Peyer's patch (tissue), 4 donors: ENCODE measurements around the gene LIG4. TPM values are rescaled to one million over a fixed set of nuclear protein-coding genes. Genes with fewer than 3 reads are reported as not detected.

Source experiments
- DNase-seq, 3 donors: peaks; one replicate each; pipeline ENCODE4 v3.0.0-alpha.2; 2017 to 2019
- H3K27ac ChIP-seq, 4 donors: fragments of 200-600 bp; sonication (generic); one replicate each; pipeline ENCODE4 v1.5.1; 2016 to 2019
- H3K27me3 ChIP-seq, 2 donors: fragments of 200-600 bp; sonication (generic); one replicate each; pipeline ENCODE4 v1.5.1; 2019
- H3K36me3 ChIP-seq, 3 donors: fragments of 200-600 bp; sonication (generic); one replicate each; pipeline ENCODE4 v1.5.1; 2016 to 2019
- H3K4me1 ChIP-seq, 4 donors: fragments of 200-600 bp; sonication (generic); one replicate each; pipeline ENCODE4 v1.5.1; 2016 to 2019
- H3K4me3 ChIP-seq, 4 donors: fragments of 200-600 bp; sonication (generic); 1 replicate in 3 of 4; 2 replicates in 1 of 4; pipeline ENCODE4 v1.5.1; 2016 to 2019; ENCODE audit warnings: mild to moderate bottlenecking in 1 of 4
- H3K9me3 ChIP-seq, 4 donors: fragments of 200-600 bp; sonication (generic); one replicate each; pipeline ENCODE4 v1.5.1; 2016 to 2019; ENCODE audit warnings: mild to moderate bottlenecking in 1 of 4
- POLR2A ChIP-seq, 2 donors: fragments of 450-650 bp; IDR thresholded peaks; one replicate each; pipeline ENCODE4 v1.5.1; 2017; ENCODE audit warnings: antibody characterized with exemption in 2 of 2, mild to moderate bottlenecking in 2 of 2, moderate library complexity in 2 of 2
- total RNA-seq, 4 donors: library from RNA; depleted of rRNA; stranded (reverse); fragments of >200 nt; gene quantifications; one replicate each; pipeline ENCODE4 v1.1.0, GENCODE V29; 2016
- TF ChIP-seq, protein P1 (sequence below), 6 experiments: fragments of 450-650 bp in 4 of 6; fragments of 200-600 bp in 2 of 6; sonication (generic) in 1 of 6; IDR thresholded peaks; one replicate each; pipeline ENCODE4 v1.5.1; 2017 to 2019; ENCODE audit warnings: antibody characterized with exemption in 6 of 6, mild to moderate bottlenecking in 3 of 6, moderate library complexity in 1 of 6

LIG4 gene
- total RNA-seq, 4 donors from 2014 or later: 4.1 to 12.3 (median 10.6) TPM

DNA sequence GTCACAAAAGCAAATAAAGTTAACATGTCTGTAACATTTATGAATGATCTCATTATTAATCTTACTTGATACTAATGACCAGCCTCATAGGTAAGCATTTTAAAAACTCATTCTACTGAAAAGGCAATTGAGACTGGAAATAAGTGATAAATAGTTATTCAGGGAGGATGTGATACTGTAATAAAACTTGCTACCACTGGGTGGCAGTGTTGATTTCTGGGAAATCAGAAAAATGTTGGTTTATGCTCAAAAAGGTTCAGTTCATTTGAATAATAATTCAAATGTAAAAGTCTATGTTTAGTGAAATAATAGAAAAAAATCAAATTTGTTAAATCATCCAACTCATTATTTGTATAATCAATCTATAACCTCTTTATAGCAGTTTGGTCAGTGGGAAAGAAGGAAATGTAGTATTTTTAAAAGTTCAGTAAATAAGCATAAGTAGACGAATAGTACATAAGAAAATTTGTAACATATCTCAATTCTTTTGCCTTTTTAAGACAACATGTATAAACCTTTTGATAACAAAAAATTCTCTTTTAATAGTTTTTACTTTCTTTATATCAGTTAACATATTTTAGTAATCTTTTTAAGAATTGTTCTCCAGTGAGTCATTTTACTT is 12.4 kb upstream of the LIG4 start:
- Histone ChIP-seq H3K27me3 (no peaks in the 10 kb centered on the region), H3K36me3 (peaks cover 0 to 6% (median 0%) of the 10 kb centered on the region in 3 donors), H3K27ac (no peak overlapping the region), H3K4me1 (peaks cover 0 to 17% (median 0%) of the 10 kb centered on the region in 4 donors), H3K9me3 (no peaks in the 10 kb centered on the region), H3K4me3 (no peak overlapping the region)
- DNase-seq: peak in 1 of 3 donors; percentile 51
- no peak for TF ChIP-seq POLR2A (IDR thresholded peaks at IDR 0.05)
- TF ChIP-seq, protein P1, sequence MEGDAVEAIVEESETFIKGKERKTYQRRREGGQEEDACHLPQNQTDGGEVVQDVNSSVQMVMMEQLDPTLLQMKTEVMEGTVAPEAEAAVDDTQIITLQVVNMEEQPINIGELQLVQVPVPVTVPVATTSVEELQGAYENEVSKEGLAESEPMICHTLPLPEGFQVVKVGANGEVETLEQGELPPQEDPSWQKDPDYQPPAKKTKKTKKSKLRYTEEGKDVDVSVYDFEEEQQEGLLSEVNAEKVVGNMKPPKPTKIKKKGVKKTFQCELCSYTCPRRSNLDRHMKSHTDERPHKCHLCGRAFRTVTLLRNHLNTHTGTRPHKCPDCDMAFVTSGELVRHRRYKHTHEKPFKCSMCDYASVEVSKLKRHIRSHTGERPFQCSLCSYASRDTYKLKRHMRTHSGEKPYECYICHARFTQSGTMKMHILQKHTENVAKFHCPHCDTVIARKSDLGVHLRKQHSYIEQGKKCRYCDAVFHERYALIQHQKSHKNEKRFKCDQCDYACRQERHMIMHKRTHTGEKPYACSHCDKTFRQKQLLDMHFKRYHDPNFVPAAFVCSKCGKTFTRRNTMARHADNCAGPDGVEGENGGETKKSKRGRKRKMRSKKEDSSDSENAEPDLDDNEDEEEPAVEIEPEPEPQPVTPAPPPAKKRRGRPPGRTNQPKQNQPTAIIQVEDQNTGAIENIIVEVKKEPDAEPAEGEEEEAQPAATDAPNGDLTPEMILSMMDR (IDR thresholded peaks at IDR 0.05): peak; percentile 63 to 86 (median 72)

DNA sequence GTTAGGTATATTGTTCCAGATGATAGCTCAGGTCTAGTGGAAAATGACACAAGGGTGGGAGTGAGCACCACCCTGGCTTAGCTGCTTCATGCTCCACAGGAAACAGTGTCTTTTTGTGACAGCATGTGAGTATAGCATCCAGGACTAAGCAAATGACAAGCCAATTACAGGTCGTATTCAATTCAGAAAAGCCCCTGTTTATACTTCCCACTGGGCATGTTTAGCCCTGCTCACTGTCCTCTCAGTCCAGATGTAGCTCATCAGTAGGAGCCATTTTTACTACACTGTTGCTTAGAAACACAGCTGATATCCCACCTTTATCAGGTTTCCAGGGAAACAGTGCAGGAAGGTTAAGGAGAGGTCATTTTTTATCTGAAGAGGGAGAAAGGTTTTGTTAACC is 10.8 kb upstream of the LIG4 start:
- Histone ChIP-seq H3K27ac (no peak overlapping the region), H3K36me3 (peaks cover 0 to 6% (median 0%) of the 10 kb centered on the region in 3 donors), H3K27me3 (no peaks in the 10 kb centered on the region), H3K4me3 (no peak overlapping the region), H3K9me3 (no peaks in the 10 kb centered on the region), H3K4me1 (peaks cover 0 to 17% (median 0%) of the 10 kb centered on the region in 4 donors)
- TF ChIP-seq, protein P1 (IDR thresholded peaks at IDR 0.05): no peak
- TF ChIP-seq POLR2A (IDR thresholded peaks at IDR 0.05): no peak
- DNase-seq: no peak

DNA sequence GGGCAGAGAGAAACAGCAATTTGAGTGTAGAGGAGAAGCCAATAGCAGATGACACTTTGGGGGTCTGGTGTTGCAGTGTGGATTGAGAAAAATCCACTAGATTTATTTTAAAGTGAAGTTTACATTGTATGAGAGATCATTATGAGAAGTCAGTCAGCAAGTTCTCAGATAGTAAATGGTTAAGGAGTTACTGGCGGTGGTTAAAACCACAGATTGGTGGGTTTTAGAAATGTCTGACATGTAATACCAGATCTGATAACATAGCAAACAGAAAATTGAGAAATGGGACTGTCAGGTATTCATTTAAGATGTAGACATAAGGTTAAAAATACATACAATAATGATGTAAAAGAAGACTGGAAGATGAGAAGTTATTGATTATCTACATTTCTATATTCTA is 10.1 kb upstream of the LIG4 start:
- no peak for DNase-seq
- H3K36me3 ChIP-seq: peaks cover 0 to 6% (median 0%) of the 10 kb centered on the region in 3 donors
- peaks cover 0 to 24% (median 2%) of the 10 kb centered on the region in 4 donors for H3K4me1 ChIP-seq
- H3K4me3 ChIP-seq: no peak overlapping the region
- no peaks in the 10 kb centered on the region for H3K27me3 ChIP-seq
- TF ChIP-seq, protein P1 (IDR thresholded peaks at IDR 0.05): no peak
- TF ChIP-seq POLR2A (IDR thresholded peaks at IDR 0.05): no peak
- no peak overlapping the region for H3K27ac ChIP-seq
- no peaks in the 10 kb centered on the region for H3K9me3 ChIP-seq

DNA sequence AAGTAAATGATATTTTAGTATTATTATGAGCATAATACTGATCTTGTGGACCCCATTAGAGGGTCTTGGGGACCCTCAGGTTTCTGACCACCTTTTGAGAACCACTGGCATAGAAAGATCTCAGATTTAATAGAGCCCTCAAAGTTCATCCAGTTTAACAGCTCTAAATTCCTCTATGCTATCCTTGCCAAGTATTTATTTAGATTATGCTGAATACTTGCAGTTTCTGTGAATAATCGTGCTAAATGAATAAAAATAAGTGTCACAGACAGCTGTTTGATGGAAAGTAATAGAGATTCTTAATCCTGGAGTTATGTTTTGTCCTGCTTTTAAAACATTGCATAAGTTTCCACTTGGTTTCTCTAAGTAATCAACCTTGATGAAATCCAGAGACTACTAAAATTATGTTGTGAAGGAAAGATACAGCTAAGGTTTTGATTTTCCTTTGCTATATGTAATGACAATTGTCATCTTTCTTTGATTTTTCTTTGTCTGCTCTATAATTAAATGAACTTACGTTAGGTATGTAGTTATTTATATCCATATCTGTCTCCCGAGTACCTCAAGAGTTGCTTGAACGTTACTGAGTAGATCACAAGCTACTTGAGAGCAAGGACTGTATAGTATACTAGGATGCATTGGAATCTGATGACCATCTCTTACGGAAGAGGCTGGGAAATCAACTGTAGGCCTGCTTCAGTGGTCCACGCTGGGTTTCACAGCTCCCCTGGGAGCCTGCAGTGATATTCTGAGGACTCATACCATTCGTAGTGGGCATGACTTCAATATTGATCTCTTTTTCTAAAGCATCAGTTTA is 8.6 kb upstream of the LIG4 start:
- H3K27ac ChIP-seq: no peak overlapping the region
- H3K36me3 ChIP-seq: no peaks in the 10 kb centered on the region
- no peaks in the 10 kb centered on the region for H3K27me3 ChIP-seq
- TF ChIP-seq POLR2A (IDR thresholded peaks at IDR 0.05): no peak
- TF ChIP-seq, protein P1 (IDR thresholded peaks at IDR 0.05): no peak
- peaks cover 0 to 38% (median 8%) of the 10 kb centered on the region in 4 donors for H3K4me1 ChIP-seq
- H3K9me3 ChIP-seq: no peaks in the 10 kb centered on the region
- DNase-seq: no peak
- H3K4me3 ChIP-seq: no peak overlapping the region

DNA sequence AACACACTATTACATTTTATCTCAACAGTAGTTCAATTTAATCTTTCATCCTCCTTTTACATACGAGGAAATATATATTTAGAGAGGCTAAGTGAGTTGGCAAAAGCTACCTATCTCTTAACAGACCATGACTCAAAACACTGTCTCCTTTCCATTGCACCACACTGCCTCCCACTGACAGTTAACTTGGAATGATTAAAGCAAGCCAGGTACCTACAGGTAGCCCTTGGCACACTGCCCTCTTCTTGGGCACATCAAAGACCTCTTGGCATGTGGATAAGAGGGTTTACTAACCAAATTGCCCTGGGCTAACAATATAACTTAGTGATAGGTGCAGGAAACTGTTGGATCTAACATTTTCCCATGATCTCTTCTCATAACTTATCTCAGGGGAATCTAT is 4.7 kb upstream of the LIG4 start:
- no peaks in the 10 kb centered on the region for H3K27me3 ChIP-seq
- TF ChIP-seq, protein P1 (IDR thresholded peaks at IDR 0.05): no peak
- no peak for TF ChIP-seq POLR2A (IDR thresholded peaks at IDR 0.05)
- no peak overlapping the region for H3K27ac ChIP-seq
- no peaks in the 10 kb centered on the region for H3K36me3 ChIP-seq
- no peaks in the 10 kb centered on the region for H3K9me3 ChIP-seq
- H3K4me1 ChIP-seq: peaks cover 0 to 50% (median 11%) of the 10 kb centered on the region in 4 donors
- peak overlapping the region in 2 of 4 donors; percentile 88 to 94 for H3K4me3 ChIP-seq
- peak in 1 of 3 donors; percentile 69 for DNase-seq
